Small intestine (tissue), 7 donors: ENCODE measurements around the gene CPOX. TPM values are rescaled to one million over a fixed set of nuclear protein-coding genes. Genes with fewer than 3 reads are reported as not detected.

Source experiments
- DNase-seq, 2 donors: peaks; one replicate each; pipeline versions ENCODE4 v3.0.0 to v3.0.0-alpha.2; 2013
- FAIRE-seq: peaks from 2 replicates; lab custom pipeline; 2012; peaks lifted over from hg19 to GRCh38; lab: Jason Lieb, UNC
- H3K27ac ChIP-seq, 3 donors: one replicate each; pipeline ENCODE4 v1.5.1; 2013; ENCODE audit warnings: low read length in 2 of 3, mild to moderate bottlenecking in 2 of 3, control low read depth in 1 of 3, inconsistent platforms in 1 of 3, low read depth in 1 of 3, moderate library complexity in 1 of 3
- H3K27me3 ChIP-seq, 3 donors: one replicate each; pipeline ENCODE4 v1.6.1; 2013; ENCODE audit warnings: low read length in 3 of 3, inconsistent platforms in 1 of 3; ENCODE audit not compliant: control insufficient read depth in 3 of 3, insufficient read depth in 3 of 3
- H3K36me3 ChIP-seq, 3 donors: one replicate each; pipeline ENCODE4 v1.6.1; 2013; ENCODE audit warnings: low read length in 3 of 3, inconsistent platforms in 1 of 3, low read depth in 1 of 3, mild to moderate bottlenecking in 1 of 3, moderate library complexity in 1 of 3; ENCODE audit not compliant: control insufficient read depth in 3 of 3, insufficient read depth in 2 of 3
- H3K4me1 ChIP-seq, 3 donors: one replicate each; pipeline ENCODE4 v1.6.1; 2013; ENCODE audit warnings: low read length in 2 of 3, inconsistent platforms in 1 of 3, low read depth in 1 of 3, mild to moderate bottlenecking in 1 of 3, moderate library complexity in 1 of 3; ENCODE audit not compliant: control insufficient read depth in 3 of 3, insufficient read depth in 2 of 3
- H3K4me3 ChIP-seq, 3 donors: one replicate each; pipeline ENCODE4 v1.5.1; 2013; ENCODE audit warnings: low read length in 3 of 3, control low read depth in 1 of 3, inconsistent platforms in 1 of 3, low read depth in 1 of 3, mild to moderate bottlenecking in 1 of 3, moderate library complexity in 1 of 3
- H3K9me3 ChIP-seq, 2 donors: one replicate each; pipeline ENCODE4 v1.6.1; 2013; ENCODE audit warnings: low read depth in 1 of 2, low read length in 1 of 2; ENCODE audit not compliant: control insufficient read depth in 2 of 2, insufficient read depth in 1 of 2
- WGBS, 3 donors: extraction: QIAGEN DNeasy Blood & Tissue Kit; methylation state at CpG; one replicate each; pipeline ENCODE4 v1.1.7; 2013; 5-methylcytosine and 5-hydroxymethylcytosine counted together
- polyA plus RNA-seq, 4 donors: library from polyadenylated mRNA; stranded (reverse) in 3 of 4; unstranded in 1 of 4; fragments of 200-250 nt in 3 of 4; fragments of 120-200 nt in 1 of 4; gene quantifications; one replicate each; pipeline versions ENCODE4 v1.2.1 to v1.2.3, GENCODE V29; 2013
- donor health status: healthy with polysubstance abuse.
- donor health status: control.
- donor health status: control.
- donor health status: Bipolar disorder and iron deficiency.
- donor health status: healthy.

Gene CPOX
- polyA plus RNA-seq, 4 donors: 13.4 to 28.8 (median 21.2) TPM

DNA sequence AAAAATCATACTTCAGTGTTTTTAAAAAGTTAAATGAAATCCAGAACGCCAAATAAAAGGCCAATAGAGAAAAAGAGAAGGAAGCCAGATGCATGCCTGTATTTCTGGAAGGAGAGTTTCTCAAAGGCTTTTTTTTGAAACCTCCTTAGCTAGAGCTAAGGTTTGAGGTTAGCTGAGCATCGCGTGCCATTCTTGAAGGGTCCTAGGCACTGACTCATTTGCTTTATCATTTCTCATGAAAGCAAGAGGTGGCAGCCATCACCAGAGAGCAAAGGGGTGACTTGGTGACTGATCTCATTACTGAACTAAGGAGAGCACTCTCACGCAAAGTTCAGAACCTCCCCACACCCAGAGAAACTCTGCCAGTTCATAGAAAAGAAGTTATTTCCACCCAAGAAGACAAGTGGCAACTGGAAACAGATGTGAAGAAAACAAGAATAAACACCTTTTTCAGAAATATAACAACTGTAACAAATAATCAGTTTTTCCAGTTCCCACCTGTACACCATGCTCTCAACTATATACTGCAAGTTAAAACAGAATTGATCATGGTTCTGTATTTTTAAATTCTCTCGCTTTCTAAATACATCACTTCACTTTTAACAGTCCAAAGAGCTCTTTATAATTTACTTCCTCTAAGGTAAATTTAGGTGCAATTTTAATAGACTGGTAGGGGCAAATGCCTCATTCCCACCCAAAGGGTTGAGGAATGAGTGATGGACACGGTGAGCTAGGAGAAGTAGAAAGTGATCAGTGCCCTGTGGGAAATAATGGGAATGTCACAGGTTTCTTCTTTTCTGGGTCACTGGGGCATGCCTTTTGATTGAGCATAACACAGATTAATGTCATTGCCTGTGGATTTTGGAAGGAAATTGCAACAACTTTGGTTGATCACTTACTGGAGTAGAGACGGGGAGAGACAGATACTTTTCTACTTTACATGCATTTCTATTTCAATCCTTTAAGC lies 37.0 kb downstream of the CPOX start:
- peaks cover 2 to 9% (median 5%) of the 10 kb centered on the region in 3 donors for H3K4me1 ChIP-seq
- 70 to 87% (median 74%) methylated on average over 7 of the region's 7 CpGs for WGBS, 3 donors
- no peak for DNase-seq
- peaks cover 0 to 3% of the 10 kb centered on the region in 2 donors for H3K9me3 ChIP-seq
- H3K27ac ChIP-seq: peak overlapping the region in 1 of 3 donors; percentile 81
- FAIRE-seq: no peak
- H3K27me3 ChIP-seq: no peaks in the 10 kb centered on the region
- H3K36me3 ChIP-seq: no peaks in the 10 kb centered on the region
- H3K4me3 ChIP-seq: no peak overlapping the region

DNA sequence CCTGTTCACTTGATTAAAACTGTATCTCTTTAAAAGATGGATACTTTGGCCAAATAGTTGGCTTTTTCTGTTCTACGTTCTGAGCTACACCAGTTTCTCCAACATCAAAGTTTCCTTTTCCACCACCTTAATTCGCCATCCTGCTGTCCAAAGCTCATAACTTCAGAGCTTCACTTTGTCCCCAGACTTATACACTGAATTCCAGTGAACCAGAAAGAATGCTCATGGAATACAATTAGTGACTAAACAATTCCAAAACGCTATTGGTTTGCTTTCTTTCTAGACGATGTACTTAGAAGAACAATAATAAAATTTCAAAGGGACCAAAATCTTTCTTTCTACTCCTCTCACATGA lies 38.4 kb downstream of the CPOX start:
- no peak for DNase-seq
- no peaks in the 10 kb centered on the region for H3K27me3 ChIP-seq
- peaks cover 0 to 12% of the 10 kb centered on the region in 2 donors for H3K9me3 ChIP-seq
- H3K27ac ChIP-seq: no peak overlapping the region
- peaks cover 2 to 15% (median 5%) of the 10 kb centered on the region in 3 donors for H3K4me1 ChIP-seq
- WGBS, 3 donors: 69 to 85% (median 73%) methylated on average over 4 of the region's 4 CpGs
- FAIRE-seq: no peak
- H3K36me3 ChIP-seq: no peaks in the 10 kb centered on the region
- no peak overlapping the region for H3K4me3 ChIP-seq

DNA sequence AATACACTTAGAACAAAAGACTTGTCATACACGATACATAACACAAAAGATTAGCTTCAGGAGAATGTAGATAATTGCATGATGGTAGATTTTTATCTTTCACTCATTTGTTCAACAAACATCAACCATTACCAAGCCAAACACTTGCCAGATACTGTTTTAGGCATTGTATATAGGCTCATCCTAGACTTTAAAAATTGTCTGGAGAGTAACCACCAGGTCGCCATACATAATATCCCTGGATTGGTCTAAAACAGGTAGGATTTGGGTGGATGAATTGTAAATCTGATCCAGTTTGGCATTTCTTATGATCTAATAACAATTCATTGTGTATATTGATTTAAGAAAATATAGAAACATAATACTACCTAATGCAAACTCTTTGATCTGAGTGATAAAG lies 38.8 kb downstream of the CPOX start:
- DNase-seq (no peak), FAIRE-seq (no peak)
- Histone ChIP-seq H3K36me3 (no peaks in the 10 kb centered on the region), H3K9me3 (peaks cover 0 to 12% of the 10 kb centered on the region in 2 donors), H3K4me1 (peaks cover 2 to 15% (median 5%) of the 10 kb centered on the region in 3 donors), H3K27me3 (no peaks in the 10 kb centered on the region), H3K27ac (no peak overlapping the region), H3K4me3 (no peak overlapping the region)
- WGBS, 3 donors: 83 to 88% (median 86%) methylated on average over 2 of the region's 2 CpGs

DNA sequence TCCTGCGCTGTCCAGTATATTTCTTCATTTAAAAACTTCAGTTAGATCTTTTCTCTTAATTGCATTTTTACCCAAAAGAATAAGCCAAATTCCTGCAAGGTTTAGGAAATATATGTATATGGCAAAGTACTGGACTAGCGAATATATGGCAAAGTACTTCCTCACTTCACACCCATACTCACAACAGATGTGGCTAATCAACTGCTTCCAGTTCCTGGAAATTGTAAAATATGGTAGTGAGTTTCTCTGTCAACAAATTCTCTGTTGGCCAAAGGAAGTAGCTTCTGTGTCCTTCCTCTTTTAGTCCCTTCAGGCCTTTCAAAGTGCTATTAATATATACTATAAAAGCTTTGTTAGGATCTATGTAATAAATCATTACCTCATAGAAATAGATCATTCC lies 39.7 kb downstream of the CPOX start:
- Histone ChIP-seq H3K9me3 (peaks cover 0 to 12% of the 10 kb centered on the region in 2 donors), H3K4me1 (peaks cover 2 to 15% (median 5%) of the 10 kb centered on the region in 3 donors), H3K27ac (no peak overlapping the region), H3K36me3 (no peaks in the 10 kb centered on the region), H3K27me3 (no peaks in the 10 kb centered on the region), H3K4me3 (no peak overlapping the region)
- no peak for FAIRE-seq
- WGBS, 3 donors: 64 to 66% (median 64%) methylated on average over 2 of the region's 2 CpGs
- peak in 1 of 2 donors; percentile 69 for DNase-seq

DNA sequence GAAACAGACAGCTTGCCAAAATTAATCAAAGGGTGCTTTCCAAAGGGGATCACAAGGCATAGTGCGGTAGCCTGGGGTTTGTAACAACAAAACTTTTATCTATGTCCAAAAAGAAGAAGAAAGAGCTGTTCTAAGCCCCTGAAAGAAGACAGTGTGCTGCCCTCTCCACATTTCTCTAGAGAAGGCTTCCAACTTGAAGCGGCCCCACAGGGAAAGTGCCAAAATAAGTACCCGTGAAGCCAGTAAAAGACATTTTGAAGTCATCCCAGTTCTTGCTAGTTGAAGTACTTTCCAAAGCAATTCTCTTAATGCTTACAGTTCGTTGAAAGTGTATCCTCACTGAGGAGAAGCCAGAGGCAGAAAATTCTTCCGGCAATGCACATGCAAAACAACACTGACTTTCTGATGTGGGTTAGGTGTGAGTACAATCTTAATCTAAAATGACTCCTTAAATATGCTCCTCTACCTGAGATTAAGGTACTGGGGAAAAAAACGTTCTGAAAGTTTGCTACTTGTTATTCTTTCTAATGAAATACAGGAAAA lies 40.3 kb downstream of the CPOX start:
- 74 to 83% (median 78%) methylated on average over 6 of the region's 6 CpGs for WGBS, 3 donors
- Histone ChIP-seq H3K9me3 (peaks cover 0 to 12% of the 10 kb centered on the region in 2 donors), H3K4me1 (peaks cover 2 to 15% (median 5%) of the 10 kb centered on the region in 3 donors), H3K36me3 (no peaks in the 10 kb centered on the region), H3K27me3 (no peaks in the 10 kb centered on the region), H3K4me3 (no peak overlapping the region), H3K27ac (no peak overlapping the region)
- no peak for FAIRE-seq
- no peak for DNase-seq

DNA sequence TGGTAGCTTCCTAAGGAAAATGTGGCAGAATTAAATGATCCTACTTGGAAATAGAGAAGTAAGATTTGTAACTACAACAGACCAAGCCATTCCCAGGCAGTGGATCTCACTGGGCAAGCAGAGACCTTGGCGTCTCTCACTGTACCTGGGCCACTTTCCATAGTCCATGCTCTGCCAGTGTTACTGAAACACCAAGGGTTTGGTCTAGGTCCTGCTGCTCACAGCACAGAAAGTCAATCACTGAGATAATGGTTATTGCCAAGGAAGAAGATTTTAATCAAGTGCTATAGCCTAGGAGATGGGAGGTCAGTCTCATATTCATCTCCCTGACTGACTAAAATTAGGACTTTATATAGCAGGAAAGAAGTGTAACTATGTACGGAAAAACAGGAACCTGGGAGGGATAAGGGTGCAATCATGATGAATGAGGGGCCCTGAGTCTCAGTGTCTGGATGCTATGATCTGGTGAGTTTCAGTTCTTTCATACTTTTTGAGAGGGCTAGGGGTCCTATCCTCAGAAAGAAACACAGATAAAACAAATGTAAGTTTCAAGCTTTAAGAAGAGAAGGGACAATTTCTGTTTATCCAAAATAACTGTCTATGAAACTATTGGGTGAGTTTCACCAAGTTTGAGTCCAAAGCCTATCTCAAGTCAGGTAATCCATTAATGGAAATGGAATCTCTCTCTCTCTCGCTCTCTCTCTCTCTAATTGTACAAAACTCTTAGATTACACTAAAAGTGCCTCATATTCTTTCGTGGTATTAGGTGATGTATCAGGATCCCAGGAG lies 41.0 kb downstream of the CPOX start:
- H3K9me3 ChIP-seq: peaks cover 0 to 12% of the 10 kb centered on the region in 2 donors
- H3K4me3 ChIP-seq: no peak overlapping the region
- FAIRE-seq: no peak
- H3K27ac ChIP-seq: peak overlapping the region; percentile 22 to 68 (median 43)
- DNase-seq: peak in 1 of 2 donors; percentile 43
- no peaks in the 10 kb centered on the region for H3K27me3 ChIP-seq
- H3K4me1 ChIP-seq: peaks cover 2 to 15% (median 5%) of the 10 kb centered on the region in 3 donors
- no peaks in the 10 kb centered on the region for H3K36me3 ChIP-seq
- WGBS, 3 donors: 80 to 84% (median 84%) methylated on average over 4 of the region's 4 CpGs

DNA sequence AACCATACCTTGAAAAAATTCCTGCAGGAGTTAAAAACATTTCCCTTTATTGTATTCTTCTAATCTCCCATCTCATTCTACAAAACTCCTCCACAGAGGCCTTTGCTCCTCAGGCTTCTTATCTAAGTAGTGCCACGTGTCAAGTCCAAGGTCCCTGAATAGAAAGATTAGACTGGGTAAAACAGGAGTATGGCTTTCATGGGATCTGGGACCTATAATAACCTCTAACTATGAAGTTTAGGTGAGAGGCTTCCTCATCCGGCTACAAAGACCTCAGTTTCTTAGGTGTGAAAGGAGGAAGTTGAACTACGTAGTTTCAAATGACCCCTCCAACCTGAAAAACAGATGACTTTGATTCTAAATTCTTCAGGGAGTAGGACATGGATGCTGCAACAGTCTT lies 41.7 kb downstream of the CPOX start:
- H3K36me3 ChIP-seq: no peaks in the 10 kb centered on the region
- peak overlapping the region in 2 of 3 donors; percentile 43 to 68 for H3K27ac ChIP-seq

DNA sequence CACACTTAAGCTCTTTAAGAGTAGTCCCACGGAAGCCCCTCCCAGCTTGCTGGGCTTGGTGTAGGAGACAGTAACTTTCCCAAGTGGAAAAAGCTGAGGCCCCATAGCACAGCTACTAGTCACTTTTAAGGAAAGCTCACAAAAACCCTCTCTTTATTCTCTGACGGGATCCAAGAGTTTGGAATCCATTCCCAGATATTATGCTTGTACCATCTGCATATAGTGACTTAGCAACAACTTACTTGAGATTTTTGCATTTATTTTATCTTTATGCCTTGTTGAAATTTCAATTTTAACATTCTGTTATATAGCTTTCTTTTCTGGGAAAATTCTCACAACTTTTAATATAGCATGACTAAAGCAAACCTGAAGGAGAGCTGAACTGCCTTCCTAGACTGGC lies 42.2 kb downstream of the CPOX start:
- H3K36me3 ChIP-seq: no peaks in the 10 kb centered on the region
- 88 to 97% (median 94%) methylated on average over 2 of the region's 2 CpGs for WGBS, 3 donors
- DNase-seq (no peak), FAIRE-seq (no peak)
- peaks cover 0 to 12% of the 10 kb centered on the region in 2 donors for H3K9me3 ChIP-seq
- no peak overlapping the region for H3K4me3 ChIP-seq
- no peaks in the 10 kb centered on the region for H3K27me3 ChIP-seq
- peak overlapping the region in 2 of 3 donors; percentile 43 to 65 for H3K27ac ChIP-seq
- peaks cover 2 to 15% (median 5%) of the 10 kb centered on the region in 3 donors for H3K4me1 ChIP-seq

More for the DNA sequence above, 41.7 kb downstream of the CPOX start:
- WGBS, 3 donors: 17 to 48% (median 31%) methylated on average over 3 of the region's 3 CpGs
- no peaks in the 10 kb centered on the region for H3K27me3 ChIP-seq
- no peak overlapping the region for H3K4me3 ChIP-seq
- peaks cover 0 to 12% of the 10 kb centered on the region in 2 donors for H3K9me3 ChIP-seq
- FAIRE-seq (peak; percentile 39), DNase-seq (peak; percentile 89 to 96)
- peaks cover 2 to 15% (median 5%) of the 10 kb centered on the region in 3 donors for H3K4me1 ChIP-seq
